GM11168 (cell line): ENCODE results near the gene AKAP6.

Experiments
- in situ Hi-C: fragments of 300-500 bp; cut with MboI; formaldehyde crosslinking; loops from one replicate; pipeline ENCODE4 v1.12.0; 2022; ENCODE audit warnings: low sequenced_read_pairs; ENCODE audit not compliant: unreplicated experiment

The AKAP6 gene, protein sequence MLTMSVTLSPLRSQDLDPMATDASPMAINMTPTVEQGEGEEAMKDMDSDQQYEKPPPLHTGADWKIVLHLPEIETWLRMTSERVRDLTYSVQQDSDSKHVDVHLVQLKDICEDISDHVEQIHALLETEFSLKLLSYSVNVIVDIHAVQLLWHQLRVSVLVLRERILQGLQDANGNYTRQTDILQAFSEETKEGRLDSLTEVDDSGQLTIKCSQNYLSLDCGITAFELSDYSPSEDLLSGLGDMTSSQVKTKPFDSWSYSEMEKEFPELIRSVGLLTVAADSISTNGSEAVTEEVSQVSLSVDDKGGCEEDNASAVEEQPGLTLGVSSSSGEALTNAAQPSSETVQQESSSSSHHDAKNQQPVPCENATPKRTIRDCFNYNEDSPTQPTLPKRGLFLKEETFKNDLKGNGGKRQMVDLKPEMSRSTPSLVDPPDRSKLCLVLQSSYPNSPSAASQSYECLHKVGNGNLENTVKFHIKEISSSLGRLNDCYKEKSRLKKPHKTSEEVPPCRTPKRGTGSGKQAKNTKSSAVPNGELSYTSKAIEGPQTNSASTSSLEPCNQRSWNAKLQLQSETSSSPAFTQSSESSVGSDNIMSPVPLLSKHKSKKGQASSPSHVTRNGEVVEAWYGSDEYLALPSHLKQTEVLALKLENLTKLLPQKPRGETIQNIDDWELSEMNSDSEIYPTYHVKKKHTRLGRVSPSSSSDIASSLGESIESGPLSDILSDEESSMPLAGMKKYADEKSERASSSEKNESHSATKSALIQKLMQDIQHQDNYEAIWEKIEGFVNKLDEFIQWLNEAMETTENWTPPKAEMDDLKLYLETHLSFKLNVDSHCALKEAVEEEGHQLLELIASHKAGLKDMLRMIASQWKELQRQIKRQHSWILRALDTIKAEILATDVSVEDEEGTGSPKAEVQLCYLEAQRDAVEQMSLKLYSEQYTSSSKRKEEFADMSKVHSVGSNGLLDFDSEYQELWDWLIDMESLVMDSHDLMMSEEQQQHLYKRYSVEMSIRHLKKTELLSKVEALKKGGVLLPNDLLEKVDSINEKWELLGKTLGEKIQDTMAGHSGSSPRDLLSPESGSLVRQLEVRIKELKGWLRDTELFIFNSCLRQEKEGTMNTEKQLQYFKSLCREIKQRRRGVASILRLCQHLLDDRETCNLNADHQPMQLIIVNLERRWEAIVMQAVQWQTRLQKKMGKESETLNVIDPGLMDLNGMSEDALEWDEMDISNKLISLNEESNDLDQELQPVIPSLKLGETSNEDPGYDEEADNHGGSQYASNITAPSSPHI (N-terminal part only)

DNA sequence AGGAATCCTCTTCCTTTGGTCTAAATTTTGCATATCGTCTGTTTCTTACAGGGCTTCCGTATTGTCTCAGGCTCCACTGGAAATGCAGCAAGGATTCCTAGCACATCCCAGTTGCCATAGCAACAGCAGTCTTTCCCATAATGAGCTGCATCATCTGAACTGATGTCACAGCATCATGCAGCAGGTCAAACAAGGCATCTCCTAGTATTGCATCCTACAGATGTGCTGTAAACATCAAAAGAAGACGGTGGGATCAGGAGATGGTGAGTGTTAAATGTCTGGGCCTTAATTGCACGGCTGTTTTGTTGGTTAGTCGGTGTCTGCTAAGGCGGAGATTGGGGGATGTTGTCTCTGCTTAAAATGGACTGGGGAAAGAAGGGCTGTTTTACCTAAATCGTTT, at the start of gene AKAP6:
TSS of gene AKAP6 (plus strand) at position 153 of the 400 bp plus-strand sequence. CDS start 104,196 bp downstream, outside the sequence.
- in situ Hi-C loops: no loop called here

DNA sequence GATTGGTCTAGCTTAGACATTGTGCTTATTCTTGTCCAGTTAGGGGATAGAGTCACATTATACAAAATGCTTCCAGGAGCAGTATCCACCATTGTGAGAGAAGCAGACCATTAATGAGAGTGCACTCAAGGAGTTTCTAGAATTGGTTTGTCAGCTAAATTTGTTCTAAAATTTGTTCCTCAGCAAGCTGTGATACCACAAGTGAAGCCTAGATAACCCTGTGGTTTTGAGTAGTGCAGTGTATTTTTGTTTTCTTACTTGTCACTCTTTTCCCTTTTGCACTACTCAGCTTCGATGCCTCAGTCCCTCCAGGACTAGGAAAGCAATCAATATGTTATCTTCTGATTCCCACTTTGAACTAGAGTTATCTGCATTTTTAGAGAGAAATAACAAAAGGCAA, 42.5 kb upstream of the AKAP6 start:
- in situ Hi-C loops: no loop called here

DNA sequence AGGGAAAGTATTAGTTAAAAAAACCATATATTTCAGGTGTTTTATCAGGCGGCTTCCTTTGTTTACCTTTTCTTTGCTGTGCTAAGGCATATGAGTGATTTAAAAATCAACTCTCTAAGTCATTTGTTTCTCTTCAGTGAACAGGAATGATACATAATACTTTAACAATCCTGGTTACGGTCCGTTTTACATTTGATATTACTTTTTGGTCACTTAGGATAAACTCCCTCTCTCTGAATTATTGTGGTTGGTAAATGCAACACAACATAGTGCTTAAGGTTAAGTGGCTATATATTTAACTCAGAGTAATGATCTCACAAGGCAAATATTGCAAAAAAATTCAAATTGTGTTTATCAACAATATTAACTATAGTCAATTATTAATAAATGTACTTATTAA, 32.7 kb upstream of the AKAP6 start:
- in situ Hi-C loops: no loop called here

DNA sequence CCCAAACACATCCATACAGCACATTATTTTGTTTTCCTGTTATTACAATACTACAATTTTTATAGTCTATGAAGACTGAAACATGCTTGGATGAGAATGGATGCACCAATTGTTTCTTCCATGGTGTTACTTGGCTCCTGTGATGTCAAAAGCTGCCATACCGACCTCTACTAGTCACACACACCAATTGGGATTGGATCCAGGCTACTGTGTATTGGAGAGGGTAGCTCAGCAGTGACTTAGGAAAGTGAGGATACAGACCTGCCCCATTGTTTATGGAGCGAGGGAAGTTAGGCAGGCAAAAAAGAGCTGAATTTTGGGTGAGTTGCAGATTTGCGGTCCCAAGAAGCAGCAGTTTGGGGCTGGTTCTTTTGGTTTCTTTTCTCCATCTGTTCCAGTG, 30.8 kb upstream of the AKAP6 start:
- in situ Hi-C loops: no loop called here

DNA sequence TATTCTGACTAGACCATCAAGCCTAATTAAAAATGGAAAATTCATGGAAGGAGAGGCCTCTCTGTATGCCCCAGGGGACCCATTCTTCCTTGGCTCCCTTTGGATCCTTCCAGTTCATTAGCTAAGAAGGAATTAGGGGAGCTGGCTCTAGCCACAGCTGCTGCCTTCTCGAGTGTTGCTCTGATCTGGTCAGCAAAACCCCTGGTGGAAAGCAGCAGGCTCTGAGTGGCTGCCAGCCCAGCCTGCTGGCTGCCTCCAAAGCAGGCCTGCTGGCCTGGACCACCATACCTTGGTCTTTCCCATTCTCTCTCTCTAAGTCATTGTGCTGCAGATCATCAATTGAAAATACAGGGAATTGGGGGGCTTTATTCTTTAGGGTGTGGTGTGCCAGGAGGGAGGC, 29.0 kb upstream of the AKAP6 start:
- in situ Hi-C loops: no loop called here

DNA sequence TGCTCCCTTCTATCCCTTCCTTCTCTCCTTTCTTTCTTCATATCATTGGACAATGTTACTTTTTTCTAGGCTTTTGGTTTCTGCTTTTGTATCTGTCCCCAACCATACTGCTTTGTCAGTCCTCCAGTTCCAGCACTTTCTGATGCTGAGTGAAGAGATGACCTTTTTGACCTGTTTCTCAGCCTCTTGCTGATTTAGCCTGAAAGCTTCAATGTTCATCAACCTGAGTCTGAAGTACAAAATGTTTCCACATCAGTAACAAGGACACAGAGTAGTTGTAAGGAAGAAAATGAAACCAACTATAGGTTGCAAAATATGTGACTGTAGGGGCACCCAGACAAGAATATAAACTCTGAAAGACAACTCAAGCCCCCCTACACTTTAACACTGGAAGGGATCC, 25.2 kb upstream of the AKAP6 start:
- in situ Hi-C loops: no loop called here

DNA sequence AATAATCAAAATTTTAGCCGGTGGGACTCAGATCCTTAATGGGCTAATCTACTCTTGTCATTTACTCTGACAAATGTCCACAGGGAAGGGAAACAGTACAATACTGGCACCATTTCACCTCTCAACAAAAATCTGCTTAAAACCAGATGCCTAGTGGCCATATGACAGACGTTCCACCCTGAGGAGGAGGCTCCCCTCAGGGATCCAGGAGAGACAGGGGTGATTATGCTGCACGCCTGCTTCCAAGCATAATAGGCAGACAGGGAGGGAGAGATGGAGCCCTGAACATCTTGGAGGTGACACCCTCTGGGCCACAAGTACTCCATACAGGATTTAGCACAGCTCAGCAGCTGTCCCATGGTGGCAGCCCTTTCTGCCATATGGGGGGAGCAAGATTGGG, 24.8 kb upstream of the AKAP6 start:
- in situ Hi-C loops: no loop called here

DNA sequence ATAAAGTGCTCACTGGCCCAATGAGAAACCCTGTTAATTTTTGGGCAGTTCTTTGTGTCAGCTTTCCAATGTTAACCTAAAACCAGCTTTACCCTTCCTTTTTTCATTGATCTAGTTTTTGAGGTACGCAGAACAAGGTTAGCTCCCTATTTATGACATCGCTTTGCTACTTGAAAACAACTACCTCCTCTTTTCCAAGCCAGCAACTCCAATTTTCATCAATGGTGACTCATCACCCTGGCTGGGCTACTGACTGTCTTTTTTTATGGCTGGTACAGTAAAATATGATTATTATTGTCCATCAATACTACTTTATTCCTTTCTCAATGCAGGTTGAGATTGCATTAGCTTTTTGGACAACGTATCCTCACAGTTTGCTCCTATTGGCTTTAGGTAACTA, 22.5 kb upstream of the AKAP6 start:
- in situ Hi-C loops: no loop called here

DNA sequence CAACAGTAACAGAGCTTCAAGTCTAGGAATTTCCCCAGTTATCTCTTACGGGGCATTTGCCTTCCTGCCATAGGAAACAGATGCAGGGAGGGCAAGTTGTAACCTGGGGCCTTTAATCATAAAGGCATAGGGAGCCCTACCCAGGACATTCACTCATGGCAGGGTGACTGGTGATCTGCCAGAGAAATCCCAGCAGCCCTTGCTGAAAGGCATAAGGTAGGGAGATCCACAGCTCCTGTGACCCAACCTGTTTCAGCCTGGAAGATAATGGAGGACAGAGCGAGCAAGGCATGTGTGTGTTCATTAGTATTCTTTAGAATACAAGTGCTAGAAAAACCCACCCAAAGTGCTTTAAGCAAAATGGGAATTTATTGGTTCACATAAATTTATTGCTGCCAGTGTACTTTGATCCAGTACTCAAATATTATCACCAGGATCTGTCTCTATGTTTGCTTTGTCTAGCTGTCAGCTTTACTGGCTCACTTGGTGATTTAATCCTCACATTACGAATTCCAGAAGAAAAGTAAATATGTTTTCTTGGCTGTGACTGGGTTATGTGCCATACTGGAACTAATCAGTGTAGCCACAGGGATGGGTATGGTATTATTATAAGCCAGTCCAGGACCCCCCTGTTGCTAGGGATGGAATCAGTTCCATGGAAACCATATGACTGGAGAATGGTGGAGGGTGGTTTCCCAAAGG, 21.1 kb upstream of the AKAP6 start:
- in situ Hi-C loops: no loop called here

DNA sequence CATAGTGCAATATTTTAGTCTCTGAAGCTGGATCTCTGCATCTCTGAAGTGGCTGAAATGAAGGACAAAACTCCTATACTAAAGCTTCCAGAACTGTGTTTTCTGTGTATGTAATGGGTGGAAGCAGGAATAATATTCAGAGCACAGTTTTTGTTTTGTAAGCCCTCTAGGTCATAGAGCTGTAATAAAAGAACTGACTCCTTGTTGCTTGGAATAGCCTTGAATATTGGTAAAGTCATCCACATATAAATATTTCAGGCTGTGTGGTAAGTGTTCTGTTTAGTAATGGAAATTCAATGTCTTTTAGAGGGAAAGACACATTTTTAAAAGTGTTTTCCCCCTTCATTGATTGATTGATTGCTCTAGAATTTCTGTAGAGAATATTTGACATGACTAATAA, 18.2 kb upstream of the AKAP6 start:
- in situ Hi-C loops: no loop called here

DNA sequence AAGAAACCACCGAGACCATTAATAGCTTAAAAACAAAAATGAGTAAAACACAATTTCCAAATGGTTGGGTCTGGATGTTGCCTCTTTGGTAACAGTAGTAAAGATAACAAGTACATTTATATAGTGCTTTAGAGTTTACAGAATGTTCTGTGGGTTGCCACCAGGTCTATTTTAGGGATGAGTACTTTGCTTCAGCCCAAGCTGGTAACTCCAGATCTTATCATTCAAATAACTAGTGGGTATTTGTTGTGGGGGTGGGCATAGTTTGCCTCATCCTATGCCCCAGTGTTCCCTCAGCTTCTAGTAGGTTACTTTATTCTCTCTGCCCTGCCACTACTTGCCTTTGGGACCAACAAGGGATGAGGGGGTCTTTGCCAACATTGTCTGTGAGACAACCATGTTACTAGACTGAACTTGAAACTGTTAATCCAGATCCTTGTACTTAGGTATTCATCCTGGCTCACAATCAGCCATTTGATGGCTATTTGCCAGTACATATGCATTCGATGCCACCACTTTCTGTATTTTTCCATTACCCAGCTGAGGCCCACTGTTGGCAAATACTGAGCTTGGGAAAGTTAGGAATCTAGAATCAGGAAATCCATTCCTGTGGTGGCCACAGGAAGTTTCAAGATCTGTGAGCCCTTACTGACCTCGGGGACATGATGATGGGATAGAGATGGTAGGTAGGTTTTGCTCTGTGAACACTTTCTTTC, 17.6 kb upstream of the AKAP6 start:
- in situ Hi-C loops: no loop called here

DNA sequence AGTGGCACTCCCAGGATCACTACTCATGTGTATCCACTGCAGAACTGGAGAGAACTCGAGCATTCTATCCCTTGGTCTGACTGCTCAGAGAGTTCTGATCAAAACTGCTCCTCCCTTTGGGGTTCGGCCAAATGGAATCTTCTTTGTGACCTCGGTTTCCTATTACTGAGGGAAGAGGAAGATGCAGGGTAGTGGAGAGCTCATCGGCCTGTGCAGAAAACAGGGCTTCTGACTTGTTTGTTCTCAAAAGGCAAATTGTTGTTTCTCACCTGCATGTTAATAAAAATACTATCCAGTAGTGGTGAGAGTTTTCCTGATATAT, 17.1 kb upstream of the AKAP6 start:
- in situ Hi-C loops: no loop called here

DNA sequence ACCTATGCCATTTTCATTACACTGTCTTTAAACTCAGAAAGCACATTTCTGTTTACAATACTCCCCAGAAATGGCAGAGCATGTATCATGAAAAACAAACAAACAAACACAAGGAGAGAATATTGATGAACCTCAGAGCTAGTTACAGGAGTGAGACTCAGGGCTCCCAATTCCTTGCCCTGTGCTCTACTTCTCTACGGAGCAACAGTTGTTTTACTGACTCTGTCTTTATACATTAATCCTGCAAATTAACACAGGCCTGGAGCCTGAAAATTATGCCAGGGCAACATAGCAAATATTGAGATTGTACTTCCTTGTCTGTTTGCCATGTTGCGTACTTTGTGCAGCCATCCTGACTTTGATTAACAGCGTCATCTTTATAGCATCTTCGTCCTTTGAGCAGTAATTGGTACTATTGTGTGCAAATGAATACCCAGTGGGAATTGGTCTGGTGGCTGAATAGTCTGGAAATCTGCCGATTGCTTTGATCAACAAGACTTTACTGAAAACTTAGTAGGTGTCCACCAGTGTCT, 15.2 kb upstream of the AKAP6 start:
- in situ Hi-C loops: no loop called here

DNA sequence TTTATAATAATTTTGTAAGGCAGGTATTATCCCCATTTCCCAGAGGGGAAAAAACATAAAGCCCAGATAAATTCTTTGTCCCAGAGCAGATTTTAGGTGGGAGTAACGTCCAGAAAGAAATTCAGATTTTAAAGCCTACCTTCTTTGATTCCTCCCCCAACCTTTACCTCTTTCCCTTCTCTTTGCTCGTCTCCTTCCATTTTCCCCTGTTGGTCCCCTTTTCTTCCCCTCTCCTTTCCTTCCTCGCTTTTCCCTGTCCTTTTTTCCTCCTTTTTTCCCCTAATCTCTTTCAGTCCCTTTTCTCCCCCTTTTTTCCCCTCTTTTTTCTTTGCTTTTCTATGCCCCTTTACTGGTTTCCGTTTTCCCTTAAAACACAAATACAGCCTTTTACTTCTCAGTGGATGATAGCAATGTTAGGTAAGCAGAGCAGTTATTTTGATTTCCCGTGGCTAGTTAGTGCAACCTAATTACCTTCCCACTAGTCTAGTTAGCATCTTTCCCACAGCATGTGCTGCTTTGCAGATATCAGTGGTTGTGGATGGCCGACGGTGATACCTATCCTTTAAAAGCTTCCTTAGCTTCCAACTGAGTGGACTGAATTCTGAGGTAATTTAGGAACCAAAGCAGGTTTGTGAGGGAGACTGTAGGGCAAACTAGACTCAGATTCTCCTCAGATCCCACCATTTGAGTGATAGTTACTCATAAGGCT, 10.9 kb upstream of the AKAP6 start:
- in situ Hi-C loops: no loop called here

DNA sequence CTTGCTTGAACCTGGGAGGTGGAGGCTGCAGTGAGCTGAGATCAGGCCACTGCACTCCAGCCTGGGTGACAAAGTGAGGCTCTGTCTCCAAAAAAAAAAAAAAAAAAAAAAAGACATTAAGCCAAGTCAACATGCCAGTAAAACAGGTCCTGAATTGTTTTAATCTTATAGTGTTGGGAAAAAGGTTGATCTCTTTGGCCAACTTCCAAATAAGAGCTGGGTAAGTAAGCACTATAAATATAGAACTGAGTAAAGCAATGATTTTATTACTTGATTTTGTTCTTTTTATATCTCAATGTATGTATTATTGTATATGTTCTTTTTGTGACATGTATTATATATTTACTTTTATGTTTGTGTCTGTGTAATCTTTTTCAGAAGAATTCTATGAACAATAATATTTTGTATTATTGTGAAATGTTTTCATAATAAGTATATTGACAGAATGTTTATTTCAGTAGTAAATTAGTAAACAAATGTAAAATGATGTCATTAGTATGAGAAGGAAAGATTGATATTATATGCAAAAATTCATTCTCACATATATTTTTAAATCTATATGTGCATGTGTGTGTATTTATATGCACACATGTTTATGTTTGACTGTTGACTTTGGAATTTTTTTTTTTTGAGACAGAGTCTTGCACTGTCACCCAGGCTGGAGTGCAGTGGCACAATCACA, 9.6 kb upstream of the AKAP6 start:
- in situ Hi-C loops: no loop called here

DNA sequence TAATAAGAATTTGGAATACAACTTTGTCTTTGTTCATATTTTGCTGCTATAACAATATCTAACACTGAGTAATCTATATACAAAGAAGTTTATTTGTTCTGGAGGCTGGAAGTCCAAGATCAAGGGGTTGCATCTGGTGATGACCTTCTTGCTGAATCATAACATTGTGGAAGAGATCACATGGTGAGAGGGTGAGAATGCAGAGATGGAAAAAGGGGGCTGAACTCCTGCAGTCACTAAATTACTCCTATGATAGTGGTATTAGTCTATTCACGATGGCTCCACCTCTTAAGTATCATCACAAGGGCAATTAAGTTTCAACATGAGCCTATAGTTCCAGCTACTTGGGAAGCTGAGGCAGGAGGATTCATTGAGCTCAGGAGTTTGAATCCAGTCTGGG, 4.5 kb upstream of the AKAP6 start:
- in situ Hi-C loops: no loop called here

DNA sequence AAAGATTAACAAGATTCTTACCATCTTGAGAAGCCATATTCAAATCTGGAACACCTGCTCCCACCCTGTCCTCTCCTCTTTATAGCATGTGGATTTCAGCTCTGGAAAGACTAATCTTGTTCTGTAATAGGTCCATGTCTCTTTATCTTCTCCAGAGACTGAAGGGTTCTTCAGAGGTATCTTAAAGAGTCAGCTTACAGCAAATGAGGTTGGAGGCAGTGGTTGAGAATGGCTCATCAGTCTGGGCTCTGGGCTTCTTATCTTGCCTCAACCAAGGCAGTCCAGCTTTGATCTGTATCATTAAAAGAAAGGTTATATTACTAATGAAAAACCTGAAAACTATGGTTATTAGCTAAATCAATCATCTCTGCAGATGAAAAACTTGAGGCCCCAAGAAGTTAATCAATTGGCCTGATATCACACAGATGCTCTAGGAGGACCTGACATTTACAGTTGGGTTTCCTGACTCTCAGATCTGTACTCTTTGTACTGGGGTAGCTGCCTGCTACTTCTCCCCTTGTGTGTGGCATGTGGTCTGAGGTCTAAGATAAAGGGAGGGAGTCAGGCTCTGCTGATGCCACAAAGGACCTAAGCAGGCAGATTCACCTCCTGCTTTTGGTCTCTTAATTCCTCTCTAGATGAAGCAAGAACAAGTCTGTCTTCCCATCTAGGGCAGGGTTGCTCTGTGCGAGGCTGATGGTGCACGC, 1.7 kb upstream of the AKAP6 start:
- in situ Hi-C loops: no loop called here
